ENCODE measurements around the gene ERO1A. TPM values are rescaled to one million over a fixed set of nuclear protein-coding genes. Genes with fewer than 3 reads are reported as not detected.

The ERO1A gene
- total RNA-seq, 2 experiments from 2014 or later, result 256 to 270 TPM

GRCh38 chr14:52723514-52724359 is 28.4 kb upstream of the ERO1A start:
- Mint-ChIP-seq H3K36me3 (ENCODE audit: low read depth) (peaks cover 72% of the 10 kb centered on the region), H3K4me1 (peaks cover 16% of the 10 kb centered on the region), H3K9me3 (no peaks in the 10 kb centered on the region), H3K27me3 (no peaks in the 10 kb centered on the region), H3K27ac (peak overlapping the region; percentile 20), H3K4me3 (no peak overlapping the region)
- no peak for DNase-seq
- POLR2A ChIA-PET, result interaction anchor here (0.8 to 2.9 kb wide), 4 partner anchors 8 to 18 kb away, joined by 3 to 8 read pairs (median 7); no protein-coding TSS in a partner anchor
- CTCF ChIA-PET, result interaction anchor here (1.8 kb wide), 1 partner anchor 13 kb away, joined by 6 read pairs; no protein-coding TSS in a partner anchor

DNA sequence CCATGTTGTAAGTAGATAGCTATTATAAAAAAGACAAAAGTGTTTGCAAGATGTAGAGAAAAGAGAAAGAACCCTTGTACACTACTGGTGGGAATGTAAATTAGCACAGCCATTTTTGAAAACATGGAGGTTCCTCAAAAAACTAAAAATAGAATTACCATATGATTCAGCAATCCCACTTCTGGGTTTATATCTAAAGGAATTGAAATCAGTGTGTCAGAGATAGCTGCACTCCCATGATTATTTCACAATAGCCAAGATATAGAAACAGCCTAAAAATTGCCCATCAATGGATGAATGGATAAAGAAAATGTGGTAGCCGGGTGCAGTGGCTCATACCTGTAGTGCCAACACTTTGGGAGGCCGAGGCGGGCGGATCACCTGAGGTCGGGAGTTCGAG is 20.8 kb upstream of the ERO1A start:
- peaks cover 8% of the 10 kb centered on the region for H3K4me1 Mint-ChIP-seq
- peaks cover 66% of the 10 kb centered on the region for H3K36me3 Mint-ChIP-seq (ENCODE audit: low read depth)
- H3K27me3 Mint-ChIP-seq, result no peaks in the 10 kb centered on the region
- CTCF ChIA-PET, result no interaction called here
- no peak for DNase-seq
- no peaks in the 10 kb centered on the region for H3K9me3 Mint-ChIP-seq
- H3K4me3 Mint-ChIP-seq, result no peak overlapping the region
- no peak overlapping the region for H3K27ac Mint-ChIP-seq
- POLR2A ChIA-PET, result interaction anchor here (0.9 to 1.5 kb wide), 3 partner anchors 8 to 14 kb away, joined by 3 to 6 read pairs (median 4); partner anchors contain the start of genes PSMC6 and STYX

GRCh38 chr14:52711666-52712065 is 16.3 kb upstream of the ERO1A start:
- no peak overlapping the region for H3K27ac Mint-ChIP-seq
- peaks cover 42% of the 10 kb centered on the region for H3K4me1 Mint-ChIP-seq
- no peaks in the 10 kb centered on the region for H3K27me3 Mint-ChIP-seq
- no peaks in the 10 kb centered on the region for H3K9me3 Mint-ChIP-seq
- DNase-seq, result no peak
- POLR2A ChIA-PET, result interaction anchor here (0.7 to 9.0 kb wide), 5 partner anchors 11 to 159 kb away, joined by 3 to 130 read pairs (median 7); partner anchors contain the start of genes ERO1A, GPR137C, STYX and TXNDC16
- H3K4me3 Mint-ChIP-seq, result no peak overlapping the region
- CTCF ChIA-PET, result interaction anchor here (2.1 to 2.2 kb wide), 2 partner anchors 12 to 160 kb away, joined by 5 to 6 read pairs; partner anchors contain the start of genes GPR137C and TXNDC16
- peaks cover 79% of the 10 kb centered on the region for H3K36me3 Mint-ChIP-seq (ENCODE audit: low read depth)

GRCh38 chr14:52706724-52707706 is 11.7 kb upstream of the ERO1A start, which contains the start of gene PSMC6:
PSMC6 (plus strand) TSS chr14:52707200; CDS start chr14:52707220, 20 bp downstream.
- Mint-ChIP-seq H3K4me1 (peaks cover 52% of the 10 kb centered on the region), H3K36me3 (ENCODE audit: low read depth) (peaks cover 43% of the 10 kb centered on the region), H3K9me3 (no peaks in the 10 kb centered on the region), H3K27ac (peak within 1 kb of the TSS; percentile 91), H3K27me3 (no peaks in the 10 kb centered on the region), H3K4me3 (peak within 1 kb of the TSS; percentile 92)
- CTCF ChIA-PET, result interaction anchor here (0.6 to 1.4 kb wide), 3 partner anchors 10 to 29 kb away, joined by 3 to 4 read pairs (median 3); no protein-coding TSS in a partner anchor
- POLR2A ChIA-PET, result interaction anchor here (0.9 to 9.0 kb wide), 10 partner anchors 10 to 154 kb away, joined by 3 to 130 read pairs (median 5); partner anchors contain the start of genes ERO1A, GPR137C, STYX and TXNDC16
- DNase-seq, result peak; percentile 95

DNA sequence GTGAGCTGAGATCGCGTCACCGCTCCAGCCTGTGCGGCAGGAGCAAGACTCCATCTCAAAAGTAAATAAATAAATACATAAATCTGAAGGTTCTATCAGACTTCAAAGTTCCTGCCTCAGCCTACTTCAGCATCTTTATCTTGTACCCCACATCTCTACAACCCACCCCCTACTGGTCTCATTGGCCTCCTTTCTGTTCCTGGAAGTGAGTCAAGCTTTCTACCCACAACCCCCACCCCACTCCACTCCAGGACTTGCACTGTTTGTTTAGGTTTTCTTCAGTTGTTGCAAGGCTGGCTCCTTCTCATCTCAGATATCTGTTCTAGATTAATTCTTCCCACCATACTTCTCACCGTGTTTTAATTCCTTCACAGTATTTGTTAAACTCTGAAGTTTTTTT is 10.9 kb upstream of the ERO1A start:
- peak overlapping the region; percentile 92 for H3K4me3 Mint-ChIP-seq
- peaks cover 49% of the 10 kb centered on the region for H3K4me1 Mint-ChIP-seq
- peak overlapping the region; percentile 91 for H3K27ac Mint-ChIP-seq
- peak; percentile 65 for DNase-seq
- no peaks in the 10 kb centered on the region for H3K9me3 Mint-ChIP-seq
- H3K36me3 Mint-ChIP-seq (ENCODE audit: low read depth), result peaks cover 38% of the 10 kb centered on the region
- ChIA-PET CTCF (interaction anchor here (0.5 to 0.6 kb wide), 2 partner anchors 28 to 662 kb away, joined by 4 read pairs; no protein-coding TSS in a partner anchor), POLR2A (interaction anchor here (0.6 to 9.0 kb wide), 7 partner anchors 11 to 446 kb away, joined by 3 to 130 read pairs (median 4); partner anchors contain the start of gene ERO1A)
- peaks cover 1% of the 10 kb centered on the region for H3K27me3 Mint-ChIP-seq

- H3K4me1 Mint-ChIP-seq, result peaks cover 34% of the 10 kb centered on the region
- ChIA-PET CTCF (no interaction called here), POLR2A (interaction anchor here (9.0 kb wide), 1 partner anchor 9 kb away, joined by 130 read pairs; the partner anchor contains the start of gene ERO1A)
- H3K4me3 Mint-ChIP-seq, result no peak overlapping the region
- DNase-seq, result no peak
- peaks cover 2% of the 10 kb centered on the region for H3K27me3 Mint-ChIP-seq
- H3K36me3 Mint-ChIP-seq (ENCODE audit: low read depth), result peaks cover 13% of the 10 kb centered on the region
- H3K9me3 Mint-ChIP-seq, result no peaks in the 10 kb centered on the region
- no peak overlapping the region for H3K27ac Mint-ChIP-seq
These were observed 8.3 kb upstream of the ERO1A start for GRCh38 chr14:52703664-52704063.

DNA sequence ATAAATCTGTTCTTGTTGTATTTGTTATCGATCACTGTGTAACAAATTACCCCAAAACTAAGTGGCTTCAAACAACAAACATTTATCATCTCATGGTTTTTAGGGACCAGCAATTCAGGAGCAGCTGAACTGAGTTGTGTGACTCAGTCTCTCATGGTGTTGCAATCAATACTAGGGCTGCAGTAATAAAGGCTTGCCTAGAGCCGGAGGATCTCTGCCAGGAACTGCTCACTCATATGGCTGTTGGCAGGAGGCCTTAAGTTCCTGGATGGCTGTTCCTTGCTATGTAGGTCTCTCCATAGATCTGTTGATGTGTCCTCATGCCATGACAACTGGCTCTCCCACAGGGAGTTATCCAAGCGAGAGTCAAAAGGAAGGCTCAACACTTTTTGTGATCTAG is 7.9 kb upstream of the ERO1A start:
- H3K27me3 Mint-ChIP-seq, result peaks cover 2% of the 10 kb centered on the region
- H3K36me3 Mint-ChIP-seq (ENCODE audit: low read depth), result peaks cover 9% of the 10 kb centered on the region
- H3K27ac Mint-ChIP-seq, result no peak overlapping the region
- CTCF ChIA-PET, result no interaction called here
- DNase-seq, result no peak
- POLR2A ChIA-PET, result no interaction called here
- H3K9me3 Mint-ChIP-seq, result no peaks in the 10 kb centered on the region
- peaks cover 30% of the 10 kb centered on the region for H3K4me1 Mint-ChIP-seq
- H3K4me3 Mint-ChIP-seq, result no peak overlapping the region

GRCh38 chr14:52701223-52701622 is 5.9 kb upstream of the ERO1A start:
- CTCF ChIA-PET, result no interaction called here
- POLR2A ChIA-PET, result interaction anchor here (0.7 kb wide), 2 partner anchors 29 to 1461 kb away, joined by 3 read pairs; partner anchors contain the start of gene TMX1
- DNase-seq, result no peak
- Mint-ChIP-seq H3K27ac (no peak overlapping the region), H3K27me3 (peaks cover 2% of the 10 kb centered on the region), H3K36me3 (ENCODE audit: low read depth) (no peaks in the 10 kb centered on the region), H3K4me1 (peaks cover 19% of the 10 kb centered on the region), H3K4me3 (no peak overlapping the region), H3K9me3 (no peaks in the 10 kb centered on the region)

GRCh38 chr14:52700701-52701172 is 5.4 kb upstream of the ERO1A start:
- H3K27ac Mint-ChIP-seq, result no peak overlapping the region
- H3K9me3 Mint-ChIP-seq, result no peaks in the 10 kb centered on the region
- ChIA-PET POLR2A (interaction anchor here (0.7 kb wide), 2 partner anchors 30 to 1460 kb away, joined by 3 read pairs; partner anchors contain the start of gene TMX1), CTCF (no interaction called here)
- no peak overlapping the region for H3K4me3 Mint-ChIP-seq
- DNase-seq, result no peak
- no peaks in the 10 kb centered on the region for H3K36me3 Mint-ChIP-seq (ENCODE audit: low read depth)
- H3K27me3 Mint-ChIP-seq, result peaks cover 2% of the 10 kb centered on the region
- H3K4me1 Mint-ChIP-seq, result peaks cover 17% of the 10 kb centered on the region

DNA sequence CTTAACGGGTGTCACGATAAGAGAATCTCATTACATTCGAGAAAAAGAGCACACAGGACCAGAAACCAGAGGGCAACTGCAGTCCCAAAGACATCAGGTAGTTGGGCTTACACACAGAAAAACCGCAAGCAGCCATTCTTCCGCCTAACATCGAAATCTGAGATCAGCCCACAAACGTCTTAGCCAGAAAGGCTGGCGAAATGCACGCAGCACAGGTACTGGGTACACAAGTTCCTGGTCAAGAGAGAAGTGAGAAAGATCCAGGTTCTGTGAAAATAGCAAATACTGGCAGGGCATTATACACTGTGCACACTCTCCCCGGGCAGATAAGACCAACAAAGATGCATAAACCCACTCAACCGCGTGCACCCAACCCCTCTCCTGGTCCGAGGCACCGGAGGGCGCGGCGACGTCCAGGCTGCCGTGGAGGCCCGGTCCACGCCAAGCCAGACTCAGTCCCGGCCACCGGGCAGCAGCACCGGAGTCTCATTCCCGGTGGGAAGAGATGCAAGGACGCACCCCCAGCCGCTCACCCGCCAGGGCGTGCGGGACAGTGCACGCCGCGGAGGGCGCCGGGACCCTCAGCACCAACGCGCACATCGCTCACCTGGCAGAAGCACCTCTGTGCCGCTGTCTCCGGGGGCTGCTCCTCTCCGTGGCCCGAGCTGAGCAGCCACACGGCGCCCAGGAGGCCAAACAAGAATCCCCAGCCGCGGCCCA is 437 bp downstream of the ERO1A start:
- POLR2A ChIA-PET, result interaction anchor here (0.6 to 6.6 kb wide), 17 partner anchors 9 to 458 kb away, joined by 3 to 130 read pairs (median 5); partner anchors contain the start of genes DDHD1, GNPNAT1, GPR137C and PSMC6
- CTCF ChIA-PET, result interaction anchor here (0.9 kb wide), 1 partner anchor 141 kb away, joined by 3 read pairs; no protein-coding TSS in a partner anchor
- DNase-seq, result peak; percentile 82
- H3K4me1 Mint-ChIP-seq, result peaks cover 45% of the 10 kb centered on the region
- H3K9me3 Mint-ChIP-seq, result no peaks in the 10 kb centered on the region
- H3K27me3 Mint-ChIP-seq, result no peaks in the 10 kb centered on the region
- peaks cover 44% of the 10 kb centered on the region for H3K36me3 Mint-ChIP-seq (ENCODE audit: low read depth)
- H3K4me3 Mint-ChIP-seq, result peak overlapping the region; percentile 92
- H3K27ac Mint-ChIP-seq, result peak overlapping the region; percentile 98

GRCh38 chr14:52693532-52693931 is 1.8 kb downstream of the ERO1A start:
- POLR2A ChIA-PET, result interaction anchor here (1.2 to 6.6 kb wide), 3 partner anchors 14 to 141 kb away, joined by 3 to 130 read pairs (median 23); partner anchors contain the start of genes GPR137C, PSMC6 and TXNDC16
- peaks cover 58% of the 10 kb centered on the region for H3K4me1 Mint-ChIP-seq
- peak overlapping the region; percentile 92 for H3K4me3 Mint-ChIP-seq
- H3K27me3 Mint-ChIP-seq, result no peaks in the 10 kb centered on the region
- no peak for DNase-seq
- CTCF ChIA-PET, result no interaction called here
- H3K36me3 Mint-ChIP-seq (ENCODE audit: low read depth), result peaks cover 53% of the 10 kb centered on the region
- peak overlapping the region; percentile 72 for H3K27ac Mint-ChIP-seq
- H3K9me3 Mint-ChIP-seq, result no peaks in the 10 kb centered on the region

Measured in activated CD4-positive, alpha-beta memory T cell treated with anti-CD3 and anti-CD28 coated beads, Interleukin-2, amount 10 ng/mL, durations not matched to agents 7 days and 5 days (primary cell).